AG10803 (cell line): ENCODE results near the gene GDI1.

Experiments
- DNase-seq: peaks from one replicate; pipeline ENCODE4 v3.0.0; 2010; ENCODE audit warnings: low read depth
- H3K4me3 ChIP-seq: 2 replicates; pipeline ENCODE4 v1.5.1; 2011; ENCODE audit warnings: mild to moderate bottlenecking, low read length, control low read depth
- CTCF ChIP-seq: conservative IDR thresholded peaks from 2 replicates; pipeline ENCODE4 v1.5.1; 2011; ENCODE audit warnings: mild to moderate bottlenecking, low read length, control low read depth, inconsistent platforms

Gene GDI1

GRCh38 chrX:154490414-154491083, 53.6 kb downstream of the GDI1 start, which contains the start of gene SLC10A3:
SLC10A3 (minus strand) TSS chrX:154490629; CDS start chrX:154488940, 1,689 bp downstream.
- TF ChIP-seq CTCF = no peak
- DNase-seq = peak; percentile 89
- H3K4me3 ChIP-seq = peak within 1 kb of the TSS; percentile 69
